ENCODE results near the gene LTBP3. TPM values are rescaled to one million over a fixed set of nuclear protein-coding genes. Genes with fewer than 3 reads are reported as not detected.

LTBP3 gene
- total and polyA plus RNA-seq, 10 donors = 20.6 to 137 (median 87.5) TPM

GRCh38 chr11:65489706-65490320, 68.3 kb downstream of the LTBP3 start:
- Histone ChIP-seq H3K4me1 (peaks cover 57 to 96% (median 81%) of the 10 kb centered on the region in 6 donors), H3K36me3 (no peaks in the 10 kb centered on the region), H3K4me3 (no peak overlapping the region), H3K9me3 (no peaks in the 10 kb centered on the region), H3K27ac (peak overlapping the region; percentile 89 to 100 (median 98)), H3K27me3 (replicated peaks in 1 of 7) (no peaks in the 10 kb centered on the region)
- TF ChIP-seq CTCF (IDR thresholded peaks at IDR 0.05 in 8 of 11, conservative IDR thresholded peaks at IDR 0.05 in 3 of 11) (no peak), POLR2AphosphoS5 (IDR thresholded peaks at IDR 0.05) (no peak), POLR2A (IDR thresholded peaks at IDR 0.05) (no peak)
- intact Hi-C loops (cut with DNase I; ENCODE audit: low total_unique reads) = no loop called here
- WGBS, 5 donors = 72 to 78% (median 73%) methylated on average over 7 to 8 of the region's 8 CpGs
- DNase-seq = no peak

DNA sequence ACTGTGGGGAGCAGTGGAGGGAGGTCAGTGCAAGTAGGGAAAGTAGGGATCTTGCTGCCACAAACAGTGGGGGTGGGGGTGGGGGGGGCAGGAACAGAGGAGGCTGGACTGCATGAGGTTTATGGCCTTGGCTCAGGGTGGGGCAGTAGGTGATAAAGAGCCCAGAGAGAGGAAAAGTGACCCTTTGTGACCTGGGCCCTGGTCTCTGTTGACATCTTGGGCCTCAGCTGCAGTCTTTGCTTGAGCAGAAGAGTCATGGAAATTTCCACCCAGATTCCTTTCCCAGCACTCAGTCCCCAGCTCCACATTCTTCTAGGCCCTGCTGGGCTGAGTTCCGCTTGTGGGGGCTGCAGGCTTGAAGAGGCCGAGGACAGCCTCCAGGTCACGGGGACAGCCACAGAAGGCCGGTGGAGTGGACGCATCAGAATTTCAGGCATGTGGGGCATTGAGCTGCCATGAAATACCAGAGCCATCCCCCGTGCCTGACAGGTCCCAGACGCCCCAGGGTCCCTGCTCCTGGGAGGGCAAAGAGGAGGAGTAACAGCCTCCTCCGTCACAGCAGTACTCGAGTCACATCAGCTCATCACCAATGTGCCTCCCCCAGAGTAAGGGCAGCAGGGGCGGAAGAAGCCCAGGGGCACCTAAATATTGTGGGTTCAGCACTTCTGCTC, 69.0 kb downstream of the LTBP3 start:
- Histone ChIP-seq H3K27ac (peak overlapping the region; percentile 89 to 100 (median 98)), H3K36me3 (no peaks in the 10 kb centered on the region), H3K4me3 (no peak overlapping the region), H3K4me1 (peaks cover 51 to 90% (median 74%) of the 10 kb centered on the region in 6 donors), H3K9me3 (no peaks in the 10 kb centered on the region), H3K27me3 (replicated peaks in 1 of 7) (no peaks in the 10 kb centered on the region)
- no peak for TF ChIP-seq CTCF (IDR thresholded peaks at IDR 0.05 in 8 of 11, conservative IDR thresholded peaks at IDR 0.05 in 3 of 11)
- TF ChIP-seq POLR2AphosphoS5 (IDR thresholded peaks at IDR 0.05) = peak; percentile 66 to 78 (median 74)
- no peak for DNase-seq
- intact Hi-C loops (cut with DNase I; ENCODE audit: low total_unique reads) = no loop called here
- 73 to 84% (median 74%) methylated on average over 4 to 10 of the region's 10 CpGs for WGBS, 5 donors

Small RNA genes within 50 kb of the gene (small RNA-seq; reads per million reads assigned to genes)
- gene AP001362.1 (0 reads per million in 4 donors), gene RF01684 (0 reads per million in 4 donors)

Other genes starting within 250 kb of the LTBP3 start
- 10 to 100 TPM; 14.5 to 48.0 (median 26.4) TPM for gene CDC42EP2, start 243.5 kb downstream of the LTBP3 start, total RNA-seq
- 10 to 100 TPM in 1 of 3 donors, 1 to 10 TPM in 2; 4.2 to 13.4 (median 7.1) TPM for gene CDC42EP2, start 243.5 kb downstream of the LTBP3 start, polyA plus RNA-seq
- 10 to 100 TPM; 35.7 to 67.0 (median 51.5) TPM for gene DPF2, start 224.5 kb downstream of the LTBP3 start, total RNA-seq
- 10 to 100 TPM; 20.5 to 27.2 (median 24.3) TPM for gene DPF2, start 224.5 kb downstream of the LTBP3 start, polyA plus RNA-seq
- 1 to 10 TPM in 2 of 7 donors, under 1 TPM in 5; 0.56 to 2.7 (median 0.79) TPM for gene TIGD3, start 203.6 kb downstream of the LTBP3 start, total RNA-seq
- gene TIGD3, start 203.6 kb downstream of the LTBP3 start, polyA plus RNA-seq = 1 to 10 TPM; 1.1 to 2.1 (median 1.4) TPM
- gene SLC25A45, start 175.7 kb downstream of the LTBP3 start, total RNA-seq = 10 to 100 TPM; 11.6 to 33.4 (median 25.7) TPM
- gene SLC25A45, start 175.7 kb downstream of the LTBP3 start, polyA plus RNA-seq = 10 to 100 TPM; 14.1 to 26.2 (median 24.1) TPM
- gene FRMD8, start 171.7 kb downstream of the LTBP3 start, total RNA-seq = 100 to 1,000 TPM in 3 of 7 donors, 10 to 100 TPM in 4; 65.4 to 128 (median 99.5) TPM
- 10 to 100 TPM; 19.3 to 32.0 (median 23.4) TPM for gene FRMD8, start 171.7 kb downstream of the LTBP3 start, polyA plus RNA-seq
- gene NEAT1, start 135.6 kb downstream of the LTBP3 start, total RNA-seq = 1,000 to 10,000 TPM in 2 of 7 donors, 100 to 1,000 TPM in 5; 266 to 1,804 (median 799) TPM
- gene NEAT1, start 135.6 kb downstream of the LTBP3 start, polyA plus RNA-seq = 1,000 to 10,000 TPM in 2 of 3 donors, 100 to 1,000 TPM in 1; 526 to 1,090 (median 1,018) TPM
- over 10,000 TPM; 10,088 to 24,490 (median 13,598) TPM for gene MALAT1, start 59.3 kb downstream of the LTBP3 start, total RNA-seq
- 100 to 1,000 TPM; 111 to 793 (median 171) TPM for gene MALAT1, start 59.3 kb downstream of the LTBP3 start, polyA plus RNA-seq
- gene SCYL1, start 33.3 kb downstream of the LTBP3 start, total RNA-seq = 100 to 1,000 TPM in 2 of 7 donors, 10 to 100 TPM in 5; 64.7 to 125 (median 77.4) TPM
- 10 to 100 TPM; 52.4 to 70.6 (median 60.7) TPM for gene SCYL1, start 33.3 kb downstream of the LTBP3 start, polyA plus RNA-seq
- 10 to 100 TPM; 20.9 to 68.8 (median 34.4) TPM for gene ZNRD2, start 12.1 kb upstream of the LTBP3 start, total RNA-seq
- 10 to 100 TPM; 32.6 to 49.5 (median 42.5) TPM for gene ZNRD2, start 12.1 kb upstream of the LTBP3 start, polyA plus RNA-seq
- gene FAM89B, start 14.2 kb upstream of the LTBP3 start, total RNA-seq = 10 to 100 TPM; 34.5 to 59.0 (median 48.4) TPM
- gene FAM89B, start 14.2 kb upstream of the LTBP3 start, polyA plus RNA-seq = 10 to 100 TPM; 43.0 to 66.1 (median 50.1) TPM
- gene EHBP1L1, start 17.7 kb upstream of the LTBP3 start, total RNA-seq = 100 to 1,000 TPM; 151 to 365 (median 242) TPM
- 100 to 1,000 TPM in 2 of 3 donors, 10 to 100 TPM in 1; 44.3 to 174 (median 116) TPM for gene EHBP1L1, start 17.7 kb upstream of the LTBP3 start, polyA plus RNA-seq
- 1 to 10 TPM in 4 of 7 donors, under 1 TPM in 3; 0.63 to 3.2 (median 1.1) TPM for gene KCNK7, start 37.4 kb upstream of the LTBP3 start, total RNA-seq
- gene KCNK7, start 37.4 kb upstream of the LTBP3 start, polyA plus RNA-seq = 1 to 10 TPM; 1.9 to 6.2 (median 2.9) TPM
- gene MAP3K11, start 55.9 kb upstream of the LTBP3 start, total RNA-seq = 100 to 1,000 TPM in 3 of 7 donors, 10 to 100 TPM in 4; 93.5 to 158 (median 99.9) TPM
- gene MAP3K11, start 55.9 kb upstream of the LTBP3 start, polyA plus RNA-seq = 100 to 1,000 TPM in 1 of 3 donors, 10 to 100 TPM in 2; 29.4 to 109 (median 97.7) TPM
- 10 to 100 TPM; 38.6 to 51.3 (median 47.4) TPM for gene PCNX3, start 57.4 kb upstream of the LTBP3 start, total RNA-seq
- 10 to 100 TPM in 2 of 3 donors, 1 to 10 TPM in 1; 9.2 to 24.9 (median 17.7) TPM for gene PCNX3, start 57.4 kb upstream of the LTBP3 start, polyA plus RNA-seq
- gene SIPA1, start 79.7 kb upstream of the LTBP3 start, total RNA-seq = 100 to 1,000 TPM; 167 to 308 (median 255) TPM
- 100 to 1,000 TPM; 269 to 423 (median 327) TPM for gene SIPA1, start 79.7 kb upstream of the LTBP3 start, polyA plus RNA-seq
- gene RELA, start 104.6 kb upstream of the LTBP3 start, total RNA-seq = 100 to 1,000 TPM in 1 of 7 donors, 10 to 100 TPM in 6; 68.2 to 115 (median 85.3) TPM
- gene RELA, start 104.6 kb upstream of the LTBP3 start, polyA plus RNA-seq = 10 to 100 TPM; 25.8 to 43.0 (median 25.9) TPM
- gene KAT5, start 153.9 kb upstream of the LTBP3 start, total RNA-seq = 10 to 100 TPM; 55.0 to 85.8 (median 63.6) TPM
- gene KAT5, start 153.9 kb upstream of the LTBP3 start, polyA plus RNA-seq = 100 to 1,000 TPM in 1 of 3 donors, 10 to 100 TPM in 2; 55.3 to 103 (median 72.4) TPM
- 100 to 1,000 TPM in 2 of 7 donors, 10 to 100 TPM in 5; 51.0 to 141 (median 54.4) TPM for gene RNASEH2C, start 162.4 kb upstream of the LTBP3 start, total RNA-seq
- gene RNASEH2C, start 162.4 kb upstream of the LTBP3 start, polyA plus RNA-seq = 100 to 1,000 TPM in 2 of 3 donors, 10 to 100 TPM in 1; 56.3 to 124 (median 112) TPM
- gene AP5B1, start 222.6 kb upstream of the LTBP3 start, total RNA-seq = 10 to 100 TPM; 28.9 to 58.9 (median 33.1) TPM
- gene AP5B1, start 222.6 kb upstream of the LTBP3 start, polyA plus RNA-seq = 10 to 100 TPM in 1 of 3 donors, 1 to 10 TPM in 2; 2.8 to 12.6 (median 3.3) TPM
- gene OVOL1, start 228.7 kb upstream of the LTBP3 start, total RNA-seq = under 1 TPM in 2 of 7 donors, not detected in 5; 0.14 to 0.47 TPM
- under 1 TPM in 2 of 3 donors, not detected in 1; 0.03 to 0.06 TPM for gene OVOL1, start 228.7 kb upstream of the LTBP3 start, polyA plus RNA-seq

All from spleen (tissue), 11 donors.